Renal pelvis (tissue), 12 donors: ENCODE data around the gene TMEM144. TPM values are rescaled to one million over a fixed set of nuclear protein-coding genes. Genes with fewer than 3 reads are reported as not detected.

Experiments used
- DNase-seq: peaks from one replicate; pipeline ENCODE4 v3.0.0-alpha.2; 2013
- long read RNA-seq, 16 experiments: transcript quantifications; one replicate each; lab custom pipeline, GENCODE V29; 2026
- polyA plus RNA-seq, 3 donors: library from polyadenylated mRNA; unstranded; fragments of 120-200 nt; gene quantifications; one replicate each; pipeline ENCODE4 v1.2.1, GENCODE V29; 2013; ENCODE audit not compliant: insufficient read length in 3 of 3

Gene TMEM144
- polyA plus RNA-seq, result 1 to 10 TPM; 4.2 to 8.2 (median 5.1) TPM
- long read RNA-seq, donor 1, partial matches to known transcripts, result 0 of 2 reads
- long read RNA-seq, donor 1, other reads (novel, unspliced or antisense), result 0 of 2 reads
- long read RNA-seq, donor 2, partial matches to known transcripts, result 0 of 1 reads
- long read RNA-seq, donor 2, other reads (novel, unspliced or antisense), result 0 of 1 reads
- long read RNA-seq, donor 3, partial matches to known transcripts, result 0 of 1 reads
- long read RNA-seq, donor 3, other reads (novel, unspliced or antisense), result 0 of 1 reads
- long read RNA-seq, donor 4, partial matches to known transcripts, result 0 of 1 reads
- long read RNA-seq, donor 4, other reads (novel, unspliced or antisense), result 0 of 1 reads
- long read RNA-seq, donor 5, partial matches to known transcripts, result 0 of 1 reads
- long read RNA-seq, donor 5, other reads (novel, unspliced or antisense), result 0 of 1 reads
- long read RNA-seq, donor 6, result 0 reads
- long read RNA-seq, donor 7, result 0 reads
- long read RNA-seq, donor 8, result 0 reads
- long read RNA-seq, donor 9, partial matches to known transcripts, result 0 of 2 reads
- long read RNA-seq, donor 9, other reads (novel, unspliced or antisense), result 0 of 2 reads
- long read RNA-seq, donor 10, result 0 reads
- long read RNA-seq, donor 11, partial matches to known transcripts, result 0 of 1 reads
- long read RNA-seq, donor 11, other reads (novel, unspliced or antisense), result 0 of 1 reads
- long read RNA-seq, donor 12, partial matches to known transcripts, result 0 of 1 reads
- long read RNA-seq, donor 12, other reads (novel, unspliced or antisense), result 0 of 1 reads
- long read RNA-seq, donor 13, partial matches to known transcripts, result 5 of 5 reads
- long read RNA-seq, donor 13, other reads (novel, unspliced or antisense), result 0 of 5 reads
- long read RNA-seq, donor 14, partial matches to known transcripts, result 0 of 2 reads
- long read RNA-seq, donor 14, other reads (novel, unspliced or antisense), result 0 of 2 reads
- long read RNA-seq, donor 15, transcript TMEM144-201 (13 exons, 3,442 nt), result major isoform, 6 of 7 reads
- long read RNA-seq, donor 15, partial matches to known transcripts, result 0 of 7 reads
- long read RNA-seq, donor 15, other reads (novel, unspliced or antisense), result 0 of 7 reads
- long read RNA-seq, donor 16, partial matches to known transcripts, result 0 of 2 reads
- long read RNA-seq, donor 16, other reads (novel, unspliced or antisense), result 0 of 2 reads

DNA sequence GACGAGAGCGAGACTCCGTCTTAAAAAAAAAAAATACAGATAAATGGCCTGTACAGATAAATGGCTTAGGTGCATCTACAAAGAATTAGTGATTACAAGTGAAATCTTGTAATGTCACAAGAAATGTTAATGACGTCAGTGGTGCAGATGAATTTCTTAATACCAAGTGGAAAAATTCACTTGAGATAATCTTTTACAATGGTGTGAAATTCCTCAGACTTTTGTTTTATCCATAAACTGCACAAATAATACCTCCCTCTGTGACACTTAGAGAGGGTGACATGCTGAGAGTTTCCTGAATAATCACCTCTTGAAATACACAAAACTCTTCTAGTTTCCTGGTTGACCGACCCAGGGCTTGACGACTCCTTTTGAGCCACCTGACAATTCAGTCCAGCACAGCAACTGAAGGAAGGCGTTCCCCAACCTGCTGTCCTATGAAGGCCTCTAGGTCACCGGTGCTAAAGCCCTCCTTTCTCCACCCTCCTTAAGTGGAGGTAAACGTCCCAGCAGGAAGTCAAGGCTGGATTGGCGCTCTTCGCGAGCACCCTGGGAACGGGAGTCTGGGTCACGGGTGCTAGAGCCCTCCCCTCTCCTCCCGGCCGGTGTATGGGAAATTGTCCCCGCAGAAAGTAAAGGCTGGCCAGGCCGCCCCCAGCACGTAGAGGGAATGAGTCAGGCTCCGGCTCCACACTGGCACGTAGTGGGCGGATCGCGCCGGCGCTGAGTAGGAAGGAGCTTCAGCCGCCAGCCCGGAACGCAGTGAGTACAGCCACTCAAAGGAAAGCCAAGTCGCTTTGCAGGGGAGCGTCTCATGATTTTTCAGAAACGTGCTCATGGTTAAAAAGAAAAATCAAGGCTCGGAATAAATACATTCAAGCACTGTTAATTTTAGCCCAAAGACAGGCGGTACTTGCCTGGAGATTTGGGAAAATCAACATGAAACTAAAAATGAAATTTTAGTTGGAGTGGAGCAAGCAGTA is at the start of gene TMEM144:
TMEM144 (plus strand) TSS at position 662 of the 983 bp plus-strand sequence. CDS start 2,182 bp downstream, outside the sequence.
- DNase-seq, result peak; percentile 73

DNA sequence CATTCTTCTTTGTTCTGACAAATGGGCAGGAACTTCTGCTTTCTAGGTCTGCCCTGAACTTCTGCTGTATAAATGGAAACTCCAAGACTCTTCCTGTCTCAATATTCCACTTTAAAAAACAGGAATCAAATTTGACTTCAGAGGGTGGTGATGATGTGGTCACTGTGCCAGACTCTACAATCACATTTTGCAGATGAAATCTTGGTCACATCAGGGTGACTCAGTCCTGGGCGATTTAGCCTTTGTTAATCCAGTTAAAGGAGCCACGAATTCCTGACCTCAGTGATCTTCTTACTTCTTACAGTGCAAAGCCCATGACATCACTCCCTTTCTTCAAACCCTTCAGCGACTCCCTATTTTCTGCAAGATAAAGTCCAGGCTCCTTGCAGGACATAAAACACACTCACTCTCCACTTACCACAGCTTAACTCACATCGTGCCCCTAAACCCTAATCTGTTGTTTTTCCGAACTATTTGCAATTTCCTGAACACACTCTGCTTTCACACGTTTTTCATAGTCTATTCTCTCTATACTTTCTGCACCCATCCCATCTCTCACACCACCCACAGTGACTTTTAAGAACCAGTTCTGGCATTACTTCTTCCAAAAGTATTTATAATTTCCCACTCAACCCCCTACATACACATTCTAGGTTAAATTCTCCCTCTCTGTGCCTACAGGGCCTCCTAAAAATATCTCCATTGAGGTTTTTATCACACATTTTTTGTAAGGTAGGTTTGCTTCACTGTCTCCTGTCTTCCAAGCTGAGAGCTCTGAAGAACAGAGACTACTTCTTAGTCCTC is 48.5 kb upstream of the TMEM144 start:
- DNase-seq, result no peak

DNA sequence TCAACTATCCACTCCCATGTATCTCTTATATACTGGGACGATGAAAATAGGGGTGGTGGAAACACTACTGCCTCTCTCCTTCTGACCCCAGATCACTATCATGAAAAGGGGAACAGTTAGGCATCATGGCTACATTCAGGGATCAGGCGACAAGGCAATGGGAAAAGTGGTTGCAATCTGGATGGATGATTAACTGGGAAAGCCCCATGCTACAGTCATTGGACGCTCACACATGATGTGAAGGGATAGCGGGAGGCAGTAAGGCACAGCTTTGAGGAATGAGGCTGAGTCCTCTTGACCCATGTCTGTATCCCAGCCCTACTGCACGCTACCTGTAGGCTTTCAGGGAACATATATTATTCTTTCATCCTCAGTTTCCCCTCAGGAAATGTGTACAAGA is 47.7 kb upstream of the TMEM144 start:
- DNase-seq, result no peak

DNA sequence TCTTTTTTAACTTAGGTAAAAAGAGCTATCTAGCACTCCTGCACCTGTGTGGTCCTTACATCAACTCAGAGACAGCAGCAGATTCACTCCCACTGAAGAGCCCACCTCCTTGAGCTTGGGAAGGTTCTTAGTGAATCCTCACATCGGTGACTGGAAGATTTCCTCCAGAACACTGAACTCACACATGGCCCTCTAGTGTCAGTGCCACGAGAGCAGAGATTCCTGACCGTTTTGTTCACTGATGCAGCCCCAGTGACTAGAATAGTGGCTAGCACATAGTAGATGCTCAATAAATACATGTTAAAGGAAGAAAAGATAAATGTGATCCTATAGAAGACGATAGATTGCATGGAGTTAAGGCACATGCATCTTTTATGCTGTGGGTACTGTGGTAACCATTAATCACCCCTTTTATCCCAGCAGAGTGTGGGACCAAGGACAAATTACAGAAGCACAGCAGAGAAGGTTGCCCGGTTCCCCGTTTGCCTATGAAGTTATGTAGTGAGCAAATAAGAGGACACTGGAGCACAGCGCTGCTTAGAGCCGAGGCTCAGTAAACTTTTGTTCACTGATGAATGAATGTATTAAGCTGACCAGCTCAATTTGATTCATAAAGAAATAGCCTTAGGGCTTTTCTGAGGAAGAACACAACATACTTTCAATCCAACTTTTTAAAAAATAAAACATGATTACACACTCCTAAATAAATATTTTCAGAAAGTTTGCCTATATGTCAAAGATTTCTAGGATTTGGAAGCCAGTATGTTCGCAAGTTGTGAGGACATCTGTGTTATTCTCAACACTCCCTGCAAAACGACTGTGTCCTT is 46.1 kb upstream of the TMEM144 start:
- DNase-seq, result no peak

- no peak for DNase-seq
Measured at GRCh38 chr4:158164768-158165213, 45.5 kb upstream of the TMEM144 start.

DNA sequence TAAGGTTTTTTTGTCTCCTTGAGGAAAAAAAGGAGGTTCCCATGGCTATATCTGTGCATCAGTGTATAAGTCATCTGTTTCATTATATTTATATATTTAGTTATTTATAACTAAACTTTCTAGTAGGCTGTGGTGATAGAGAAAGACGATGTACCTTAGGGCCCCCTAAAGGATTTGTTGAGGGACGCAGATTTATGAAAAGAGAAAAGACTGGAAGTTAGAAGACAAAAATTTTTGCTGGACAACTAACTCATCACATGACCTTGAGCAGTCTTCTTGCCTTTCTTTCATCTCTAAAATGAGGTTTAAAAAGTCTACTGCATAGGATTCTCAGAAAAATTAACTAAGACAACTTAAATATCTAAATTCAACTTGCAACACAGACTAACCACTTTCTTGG is 43.6 kb upstream of the TMEM144 start:
- no peak for DNase-seq

GRCh38 chr4:158168606-158169005 is 41.7 kb upstream of the TMEM144 start:
- no peak for DNase-seq

DNA sequence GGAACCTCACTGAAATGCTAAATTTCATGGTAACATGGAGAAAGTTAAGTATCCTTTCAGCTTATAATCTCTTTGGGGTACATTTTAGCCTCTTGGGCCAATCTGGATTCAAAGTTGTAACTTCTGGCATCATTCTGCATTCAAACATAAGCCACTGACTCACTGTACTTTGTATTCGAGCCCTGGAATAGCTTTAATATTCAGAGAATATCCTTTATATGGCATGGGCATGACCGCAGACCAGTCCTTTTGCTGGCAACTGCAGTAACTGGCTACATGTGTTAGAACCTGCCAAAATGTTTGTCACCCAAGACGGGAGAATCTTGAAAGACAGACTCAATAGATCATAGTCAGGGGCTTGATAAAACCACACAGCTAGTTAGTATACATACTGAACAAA is 40.8 kb upstream of the TMEM144 start:
- no peak for DNase-seq

- DNase-seq, result no peak
Measured at GRCh38 chr4:158169931-158170690, 40.2 kb upstream of the TMEM144 start.

DNA sequence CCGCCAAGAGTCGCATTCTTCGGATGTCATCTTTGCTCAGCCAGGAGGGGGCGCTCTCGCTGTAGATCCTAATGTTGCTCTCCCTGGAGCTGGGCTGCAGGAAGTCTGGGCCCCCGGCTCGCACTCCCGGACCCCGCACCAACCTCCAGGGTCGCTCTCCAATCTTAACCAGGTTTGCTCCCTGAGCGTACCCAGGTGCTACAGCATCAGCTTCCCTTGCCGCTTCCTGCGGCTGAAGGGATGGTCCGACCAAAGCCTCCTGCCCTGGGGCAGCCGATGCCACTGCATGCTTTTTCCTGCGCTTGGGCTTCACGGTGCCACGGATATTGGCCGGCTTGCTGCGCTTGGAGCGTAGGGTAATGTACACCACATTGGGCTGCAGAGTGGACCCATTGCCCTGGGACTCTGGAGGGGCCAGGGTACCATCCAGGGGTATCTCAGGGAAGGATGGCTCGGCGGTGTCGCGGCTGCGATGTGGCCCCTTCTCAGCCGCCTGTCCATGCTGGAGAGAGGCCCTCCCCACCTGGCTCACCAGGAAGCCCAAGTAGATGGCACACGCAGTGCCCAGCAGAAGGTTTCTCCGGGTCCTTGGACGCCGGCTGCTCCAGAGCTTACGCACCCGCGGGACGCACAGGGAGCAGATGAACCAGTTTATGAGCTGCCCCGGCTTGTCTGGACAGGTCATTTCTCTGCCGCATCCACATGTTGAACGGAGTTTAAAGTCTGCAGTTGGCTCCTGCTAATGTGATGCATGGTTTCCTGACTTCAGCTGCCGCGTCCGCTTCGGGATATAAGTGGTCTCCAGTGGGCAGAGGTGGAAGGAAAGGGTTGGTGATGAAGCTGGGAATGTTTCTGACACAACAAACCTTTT is 39.4 kb upstream of the TMEM144 start:
- no peak for DNase-seq

- peak; percentile 42 for DNase-seq
Measured at GRCh38 chr4:158172261-158173258, 37.7 kb upstream of the TMEM144 start, which contains the start of gene GASK1B. Gene GASK1B, minus strand, starts transcription at chr4:158173025. Its CDS starts 1,650 bp downstream, at chr4:158171375.

DNA sequence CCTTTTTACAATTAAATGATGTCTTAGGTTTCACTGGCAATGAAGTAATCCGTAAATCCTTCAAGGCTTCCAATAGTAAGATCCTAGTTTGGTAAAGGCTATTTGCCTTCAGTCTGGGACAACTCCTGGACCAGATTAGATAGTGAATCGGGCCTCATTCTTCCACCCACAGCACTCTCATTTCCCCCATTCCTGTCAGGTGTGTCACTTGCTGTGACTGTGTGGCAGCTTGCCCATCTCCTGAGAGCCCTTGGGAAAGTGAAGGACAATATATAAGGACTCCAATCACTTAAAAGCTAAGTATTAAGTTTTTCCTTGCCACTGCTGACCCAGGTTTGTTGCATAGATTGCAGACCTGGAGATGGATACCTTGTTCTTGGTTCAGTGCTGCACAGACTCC is 34.2 kb upstream of the TMEM144 start:
- DNase-seq, result no peak

DNA sequence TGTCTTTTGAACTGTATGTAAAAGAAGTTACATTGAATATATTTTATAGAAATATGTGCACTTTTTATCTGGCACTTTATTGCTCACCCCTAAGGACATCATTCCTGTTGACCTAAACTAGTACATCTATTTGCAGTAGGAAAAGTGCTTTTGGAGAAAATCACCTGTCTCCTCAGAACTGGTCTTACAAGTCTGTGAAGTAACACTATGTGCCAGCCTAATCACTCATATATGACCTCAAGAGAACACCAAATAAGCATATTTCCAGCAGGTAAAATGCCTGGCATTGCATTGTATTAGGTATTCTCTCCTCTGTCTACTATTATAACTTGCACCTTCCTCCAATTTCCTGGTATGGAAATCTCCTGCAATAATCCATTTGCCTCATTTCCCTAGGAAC is 33.5 kb upstream of the TMEM144 start:
- no peak for DNase-seq

DNA sequence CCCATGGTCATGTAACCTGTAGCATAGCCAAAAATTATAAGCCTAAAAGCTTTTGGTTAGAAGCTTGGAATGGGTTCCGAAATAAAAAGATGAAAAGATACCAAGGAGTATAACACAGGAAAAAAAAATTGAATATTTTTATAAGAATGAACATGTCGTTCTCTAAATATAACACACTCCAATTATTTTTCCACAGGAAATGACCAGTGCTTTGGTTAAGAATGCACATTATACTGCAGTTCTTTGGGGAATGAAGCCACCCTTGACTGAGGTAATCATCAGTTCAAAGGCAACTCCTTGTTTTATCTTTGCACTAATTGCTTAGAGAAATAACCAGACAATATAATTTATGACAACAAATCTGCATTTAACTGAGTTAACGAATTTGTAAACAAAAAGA is 30.8 kb upstream of the TMEM144 start:
- DNase-seq, result no peak

DNA sequence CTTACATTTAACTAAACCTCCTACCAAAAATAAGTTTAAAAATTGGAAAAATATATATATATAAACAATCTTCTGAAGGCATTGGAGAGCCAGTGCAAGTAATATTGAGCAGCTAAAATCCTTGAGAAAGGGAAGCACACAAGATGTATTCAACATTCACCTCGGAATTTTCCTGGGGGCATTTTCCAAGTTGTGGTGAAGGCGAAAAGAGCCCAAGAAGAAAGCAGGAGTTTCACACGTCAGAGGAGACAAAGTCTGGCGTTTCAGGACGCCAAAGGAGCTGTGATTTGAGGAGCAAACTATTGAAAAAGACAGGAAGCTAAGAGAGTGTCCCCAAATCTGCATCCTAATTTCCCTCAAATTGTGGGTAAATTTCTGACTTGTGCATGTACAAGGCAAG is 28.4 kb upstream of the TMEM144 start:
- no peak for DNase-seq

GRCh38 chr4:158182736-158183135 is 27.6 kb upstream of the TMEM144 start:
- no peak for DNase-seq
